ENCODE measurements around the gene FAM186B.
"Not testable (repeated sequence)": the region's sequence is repeated elsewhere in the genome, so short reads cannot be mapped to it uniquely, and the experiment has no call there.

The FAM186B gene, protein sequence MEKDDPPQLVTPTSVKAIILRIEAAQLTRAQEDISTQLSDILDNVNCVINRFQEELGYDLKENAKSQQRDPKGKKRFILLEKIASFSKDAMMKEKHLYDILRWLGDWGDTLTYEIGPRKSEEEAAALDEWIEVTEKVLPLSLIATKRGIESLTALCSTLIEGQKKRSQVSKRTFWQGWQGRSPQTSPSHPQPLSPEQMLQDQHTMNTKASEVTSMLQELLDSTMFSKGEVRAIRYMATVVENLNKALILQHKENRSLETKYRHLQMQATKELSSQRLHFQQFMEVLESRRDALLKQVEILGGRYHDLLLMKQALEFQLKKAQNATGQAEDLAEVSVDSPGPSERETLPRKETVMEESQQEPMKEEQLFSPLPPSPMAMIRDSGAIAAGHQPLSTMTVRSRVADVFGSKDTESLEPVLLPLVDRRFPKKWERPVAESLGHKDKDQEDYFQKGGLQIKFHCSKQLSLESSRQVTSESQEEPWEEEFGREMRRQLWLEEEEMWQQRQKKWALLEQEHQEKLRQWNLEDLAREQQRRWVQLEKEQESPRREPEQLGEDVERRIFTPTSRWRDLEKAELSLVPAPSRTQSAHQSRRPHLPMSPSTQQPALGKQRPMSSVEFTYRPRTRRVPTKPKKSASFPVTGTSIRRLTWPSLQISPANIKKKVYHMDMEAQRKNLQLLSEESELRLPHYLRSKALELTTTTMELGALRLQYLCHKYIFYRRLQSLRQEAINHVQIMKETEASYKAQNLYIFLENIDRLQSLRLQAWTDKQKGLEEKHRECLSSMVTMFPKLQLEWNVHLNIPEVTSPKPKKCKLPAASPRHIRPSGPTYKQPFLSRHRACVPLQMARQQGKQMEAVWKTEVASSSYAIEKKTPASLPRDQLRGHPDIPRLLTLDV

GRCh38 chr12:49605539-49605938 lies at the start of gene FAM186B:
Gene FAM186B (minus strand): TSS chr12:49605639. CDS start chr12:49605477, 162 bp downstream.
- H4K20me1 ChIP-seq (ENCODE audit: insufficient read depth, low read length); H3K36me3 ChIP-seq (replicated peaks; ENCODE audit: low read depth, low read length); H2AFZ ChIP-seq (ENCODE audit: low read depth, low read length); H3K27me3 ChIP-seq (ENCODE audit: low read depth, low read length); H3K4me3 ChIP-seq (ENCODE audit: low read length); H3K4me1 ChIP-seq (ENCODE audit: low read length); H3K9me3 ChIP-seq (ENCODE audit: insufficient read depth, low read length); H3K4me2 ChIP-seq (ENCODE audit: low read length); H3K27ac ChIP-seq (ENCODE audit: low read length); H3K9ac ChIP-seq (ENCODE audit: low read length); H3K79me2 ChIP-seq (ENCODE audit: low read length): not testable (repeated sequence)

GRCh38 chr12:49654715-49655114 lies 49.3 kb upstream of the FAM186B start:
- no peak overlapping the region for H3K27ac ChIP-seq (ENCODE audit: low read length)
- 0 out of 2 replicates have a peak, but pooled peaks cover 3% of the 10 kb centered on the region for H3K79me2 ChIP-seq (ENCODE audit: low read length)
- no peak overlapping the region for H3K9ac ChIP-seq (ENCODE audit: low read length)
- H3K4me2 ChIP-seq (ENCODE audit: low read length), result no peak overlapping the region
- no peaks in the 10 kb centered on the region for H4K20me1 ChIP-seq (ENCODE audit: insufficient read depth, low read length)
- peaks cover 78% of the 10 kb centered on the region for H3K36me3 ChIP-seq (replicated peaks; ENCODE audit: low read depth, low read length)
- H3K4me3 ChIP-seq (ENCODE audit: low read length), result no peak overlapping the region
- no peak overlapping the region for H2AFZ ChIP-seq (ENCODE audit: low read depth, low read length)
- no peaks in the 10 kb centered on the region for H3K27me3 ChIP-seq (ENCODE audit: low read depth, low read length)
- no peak for TF ChIP-seq CTCF (IDR thresholded peaks at IDR 0.05; ENCODE audit: low read depth, low read length)
- TF ChIP-seq EZH2phosphoT487 (IDR thresholded peaks at IDR 0.05; ENCODE audit: low read depth), result no peak
- H3K9me3 ChIP-seq (ENCODE audit: insufficient read depth, low read length), result no peaks in the 10 kb centered on the region
- no peaks in the 10 kb centered on the region for H3K4me1 ChIP-seq (ENCODE audit: low read length)

DNA sequence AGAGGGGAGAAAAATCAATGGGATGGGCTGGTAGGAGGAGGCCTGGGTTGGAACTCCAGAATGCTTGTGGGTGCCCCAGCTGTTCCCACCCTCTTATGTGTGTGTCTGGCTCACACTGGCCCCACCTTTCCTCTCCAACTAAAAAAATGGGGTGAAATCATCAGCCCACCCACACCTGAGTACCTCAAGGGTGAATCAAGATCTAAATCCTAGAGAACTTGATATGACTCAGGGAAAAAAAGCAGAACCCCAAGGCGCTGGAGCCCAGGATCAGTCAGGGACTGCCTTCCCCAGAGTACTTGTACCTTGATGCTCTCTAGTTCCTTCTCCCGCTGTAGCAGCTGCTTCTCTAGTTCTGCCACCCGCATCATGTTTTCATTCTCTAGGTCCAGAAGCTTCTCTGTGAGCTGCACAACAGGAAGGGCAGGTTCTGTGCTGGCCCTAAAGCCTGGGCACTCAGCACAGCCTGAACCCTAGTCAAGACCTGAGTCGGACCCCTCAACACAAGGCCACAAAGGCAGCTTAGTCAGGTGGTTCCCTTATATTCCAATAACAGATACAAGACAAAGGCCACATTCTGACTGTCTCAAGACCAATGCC lies 47.6 kb upstream of the FAM186B start:
- H2AFZ ChIP-seq (ENCODE audit: low read depth, low read length), result no peak overlapping the region
- no peaks in the 10 kb centered on the region for H3K4me1 ChIP-seq (ENCODE audit: low read length)
- H3K27me3 ChIP-seq (ENCODE audit: low read depth, low read length), result no peaks in the 10 kb centered on the region
- no peak overlapping the region for H3K9ac ChIP-seq (ENCODE audit: low read length)
- TF ChIP-seq CTCF (IDR thresholded peaks at IDR 0.05; ENCODE audit: low read depth, low read length) (no peak), EZH2phosphoT487 (IDR thresholded peaks at IDR 0.05; ENCODE audit: low read depth) (no peak)
- H3K36me3 ChIP-seq (replicated peaks; ENCODE audit: low read depth, low read length), result peaks cover 83% of the 10 kb centered on the region
- no peaks in the 10 kb centered on the region for H3K9me3 ChIP-seq (ENCODE audit: insufficient read depth, low read length)
- H3K27ac ChIP-seq (ENCODE audit: low read length), result no peak overlapping the region
- no peak overlapping the region for H3K4me2 ChIP-seq (ENCODE audit: low read length)
- no peaks in the 10 kb centered on the region for H4K20me1 ChIP-seq (ENCODE audit: insufficient read depth, low read length)
- no peaks in the 10 kb centered on the region for H3K79me2 ChIP-seq (ENCODE audit: low read length)
- H3K4me3 ChIP-seq (ENCODE audit: low read length), result no peak overlapping the region

- H3K9ac ChIP-seq (ENCODE audit: low read length), result no peak overlapping the region
- H3K27me3 ChIP-seq (ENCODE audit: low read depth, low read length), result no peaks in the 10 kb centered on the region
- H4K20me1 ChIP-seq (ENCODE audit: insufficient read depth, low read length), result no peaks in the 10 kb centered on the region
- H3K79me2 ChIP-seq (ENCODE audit: low read length), result no peaks in the 10 kb centered on the region
- no peak overlapping the region for H3K4me2 ChIP-seq (ENCODE audit: low read length)
- no peak overlapping the region for H3K27ac ChIP-seq (ENCODE audit: low read length)
- peaks cover 81% of the 10 kb centered on the region for H3K36me3 ChIP-seq (replicated peaks; ENCODE audit: low read depth, low read length)
- H3K9me3 ChIP-seq (ENCODE audit: insufficient read depth, low read length), result no peaks in the 10 kb centered on the region
- TF ChIP-seq CTCF (IDR thresholded peaks at IDR 0.05; ENCODE audit: low read depth, low read length) (no peak), EZH2phosphoT487 (IDR thresholded peaks at IDR 0.05; ENCODE audit: low read depth) (no peak)
- H3K4me3 ChIP-seq (ENCODE audit: low read length), result no peak overlapping the region
- no peaks in the 10 kb centered on the region for H3K4me1 ChIP-seq (ENCODE audit: low read length)
- no peak overlapping the region for H2AFZ ChIP-seq (ENCODE audit: low read depth, low read length)
Measured at GRCh38 chr12:49651855-49652254, 46.4 kb upstream of the FAM186B start.
